HepG2 (cell line): ENCODE results near the gene UBE2C. TPM values are rescaled to one million over a fixed set of nuclear protein-coding genes. Genes with fewer than 3 reads are reported as not detected.

Experiments
- CBX1 ChIP-seq: IDR thresholded peaks from one replicate; pipeline ENCODE4 v1.6.1; 2016; ENCODE audit warnings: antibody characterized with exemption, low read depth
- E2F2 ChIP-seq: sonication (generic); formaldehyde crosslinking; IDR thresholded peaks from 2 replicates; pipeline ENCODE4 v1.4.0; 2020; ENCODE audit warnings: missing genetic modification reagents, borderline replicate concordance
- SRY ChIP-seq: sonication (generic); formaldehyde crosslinking; IDR thresholded peaks from 2 replicates; pipeline ENCODE4 v1.8.0; 2022; ENCODE audit warnings: mild to moderate bottlenecking, missing genetic modification reagents
- YY1 ChIP-seq: IDR thresholded peaks from 2 replicates; pipeline ENCODE4 v1.6.1; 2011; ENCODE audit warnings: low read length, low read depth, moderate library complexity, mild to moderate bottlenecking; ENCODE audit not compliant: insufficient read depth, insufficient replicate concordance
- ZBTB43 ChIP-seq: sonication (generic); formaldehyde crosslinking; conservative IDR thresholded peaks from 2 replicates; pipeline ENCODE4 v1.4.0; 2020; ENCODE audit warnings: missing genetic modification reagents
- ZEB1 ChIP-seq: IDR thresholded peaks from 2 replicates; pipeline ENCODE4 v1.6.1; 2012; ENCODE audit warnings: mild to moderate bottlenecking, low read depth, inconsistent platforms; ENCODE audit not compliant: insufficient replicate concordance
- ZKSCAN5 ChIP-seq: sonication (generic); formaldehyde crosslinking; IDR thresholded peaks from 2 replicates; pipeline ENCODE4 v1.5.1; 2020; ENCODE audit warnings: mild to moderate bottlenecking, missing genetic modification reagents
- polyA plus RNA-seq, 8 experiments: library from polyadenylated mRNA; depleted of rRNA in 3 of 8; stranded (reverse) in 7 of 8; unstranded in 1 of 8; fragments of >200 nt; fragmentation: Illumina TruSeq in 4 of 8; extraction: Trizol in 4 of 8; gene quantifications; 2 replicates each; pipeline versions ENCODE4 v1.2.1 to v1.2.3, GENCODE V29; 2011 to 2016; ENCODE audit warnings: low read depth in 4 of 8, missing spikeins in 1 of 8, mixed read lengths in 1 of 8; ENCODE audit not compliant: insufficient read depth in 1 of 8
- total RNA-seq, 5 experiments: library from RNA; depleted of rRNA; stranded (reverse); fragments of >200 nt; fragmentation: Illumina TruSeq; extraction: Trizol; gene quantifications; 2 replicates each; pipeline ENCODE4 v1.2.3, GENCODE V29; 2016; ENCODE audit warnings: low read depth in 1 of 5
- TF ChIP-seq, protein P1 (sequence below): sonication (generic); formaldehyde crosslinking; IDR thresholded peaks from 2 replicates; pipeline ENCODE4 v1.4.0; 2020; ENCODE audit warnings: missing genetic modification reagents
- TF ChIP-seq, protein P2 (sequence below): sonication (generic); formaldehyde crosslinking; IDR thresholded peaks from one replicate; pipeline ENCODE4 v1.5.1; 2020; ENCODE audit warnings: mild to moderate bottlenecking, missing genetic modification reagents; ENCODE audit errors: not compliant biosample characterization
- TF ChIP-seq, protein P3 (sequence below): sonication (generic); formaldehyde crosslinking; IDR thresholded peaks from 2 replicates; pipeline ENCODE4 v1.4.0; 2020; ENCODE audit warnings: missing genetic modification reagents

The UBE2C gene
- total and polyA plus RNA-seq, 2 of the 13 experiments (the other 11 are each of a cell fraction or from before 2014, with no cell fraction given) = 100 to 123 TPM

- TF ChIP-seq, protein P1, sequence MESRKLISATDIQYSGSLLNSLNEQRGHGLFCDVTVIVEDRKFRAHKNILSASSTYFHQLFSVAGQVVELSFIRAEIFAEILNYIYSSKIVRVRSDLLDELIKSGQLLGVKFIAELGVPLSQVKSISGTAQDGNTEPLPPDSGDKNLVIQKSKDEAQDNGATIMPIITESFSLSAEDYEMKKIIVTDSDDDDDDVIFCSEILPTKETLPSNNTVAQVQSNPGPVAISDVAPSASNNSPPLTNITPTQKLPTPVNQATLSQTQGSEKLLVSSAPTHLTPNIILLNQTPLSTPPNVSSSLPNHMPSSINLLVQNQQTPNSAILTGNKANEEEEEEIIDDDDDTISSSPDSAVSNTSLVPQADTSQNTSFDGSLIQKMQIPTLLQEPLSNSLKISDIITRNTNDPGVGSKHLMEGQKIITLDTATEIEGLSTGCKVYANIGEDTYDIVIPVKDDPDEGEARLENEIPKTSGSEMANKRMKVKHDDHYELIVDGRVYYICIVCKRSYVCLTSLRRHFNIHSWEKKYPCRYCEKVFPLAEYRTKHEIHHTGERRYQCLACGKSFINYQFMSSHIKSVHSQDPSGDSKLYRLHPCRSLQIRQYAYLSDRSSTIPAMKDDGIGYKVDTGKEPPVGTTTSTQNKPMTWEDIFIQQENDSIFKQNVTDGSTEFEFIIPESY (CRISPR knock-in tag) = no peak; the same call in 1 of the 2 replicates
- TF ChIP-seq, protein P2, sequence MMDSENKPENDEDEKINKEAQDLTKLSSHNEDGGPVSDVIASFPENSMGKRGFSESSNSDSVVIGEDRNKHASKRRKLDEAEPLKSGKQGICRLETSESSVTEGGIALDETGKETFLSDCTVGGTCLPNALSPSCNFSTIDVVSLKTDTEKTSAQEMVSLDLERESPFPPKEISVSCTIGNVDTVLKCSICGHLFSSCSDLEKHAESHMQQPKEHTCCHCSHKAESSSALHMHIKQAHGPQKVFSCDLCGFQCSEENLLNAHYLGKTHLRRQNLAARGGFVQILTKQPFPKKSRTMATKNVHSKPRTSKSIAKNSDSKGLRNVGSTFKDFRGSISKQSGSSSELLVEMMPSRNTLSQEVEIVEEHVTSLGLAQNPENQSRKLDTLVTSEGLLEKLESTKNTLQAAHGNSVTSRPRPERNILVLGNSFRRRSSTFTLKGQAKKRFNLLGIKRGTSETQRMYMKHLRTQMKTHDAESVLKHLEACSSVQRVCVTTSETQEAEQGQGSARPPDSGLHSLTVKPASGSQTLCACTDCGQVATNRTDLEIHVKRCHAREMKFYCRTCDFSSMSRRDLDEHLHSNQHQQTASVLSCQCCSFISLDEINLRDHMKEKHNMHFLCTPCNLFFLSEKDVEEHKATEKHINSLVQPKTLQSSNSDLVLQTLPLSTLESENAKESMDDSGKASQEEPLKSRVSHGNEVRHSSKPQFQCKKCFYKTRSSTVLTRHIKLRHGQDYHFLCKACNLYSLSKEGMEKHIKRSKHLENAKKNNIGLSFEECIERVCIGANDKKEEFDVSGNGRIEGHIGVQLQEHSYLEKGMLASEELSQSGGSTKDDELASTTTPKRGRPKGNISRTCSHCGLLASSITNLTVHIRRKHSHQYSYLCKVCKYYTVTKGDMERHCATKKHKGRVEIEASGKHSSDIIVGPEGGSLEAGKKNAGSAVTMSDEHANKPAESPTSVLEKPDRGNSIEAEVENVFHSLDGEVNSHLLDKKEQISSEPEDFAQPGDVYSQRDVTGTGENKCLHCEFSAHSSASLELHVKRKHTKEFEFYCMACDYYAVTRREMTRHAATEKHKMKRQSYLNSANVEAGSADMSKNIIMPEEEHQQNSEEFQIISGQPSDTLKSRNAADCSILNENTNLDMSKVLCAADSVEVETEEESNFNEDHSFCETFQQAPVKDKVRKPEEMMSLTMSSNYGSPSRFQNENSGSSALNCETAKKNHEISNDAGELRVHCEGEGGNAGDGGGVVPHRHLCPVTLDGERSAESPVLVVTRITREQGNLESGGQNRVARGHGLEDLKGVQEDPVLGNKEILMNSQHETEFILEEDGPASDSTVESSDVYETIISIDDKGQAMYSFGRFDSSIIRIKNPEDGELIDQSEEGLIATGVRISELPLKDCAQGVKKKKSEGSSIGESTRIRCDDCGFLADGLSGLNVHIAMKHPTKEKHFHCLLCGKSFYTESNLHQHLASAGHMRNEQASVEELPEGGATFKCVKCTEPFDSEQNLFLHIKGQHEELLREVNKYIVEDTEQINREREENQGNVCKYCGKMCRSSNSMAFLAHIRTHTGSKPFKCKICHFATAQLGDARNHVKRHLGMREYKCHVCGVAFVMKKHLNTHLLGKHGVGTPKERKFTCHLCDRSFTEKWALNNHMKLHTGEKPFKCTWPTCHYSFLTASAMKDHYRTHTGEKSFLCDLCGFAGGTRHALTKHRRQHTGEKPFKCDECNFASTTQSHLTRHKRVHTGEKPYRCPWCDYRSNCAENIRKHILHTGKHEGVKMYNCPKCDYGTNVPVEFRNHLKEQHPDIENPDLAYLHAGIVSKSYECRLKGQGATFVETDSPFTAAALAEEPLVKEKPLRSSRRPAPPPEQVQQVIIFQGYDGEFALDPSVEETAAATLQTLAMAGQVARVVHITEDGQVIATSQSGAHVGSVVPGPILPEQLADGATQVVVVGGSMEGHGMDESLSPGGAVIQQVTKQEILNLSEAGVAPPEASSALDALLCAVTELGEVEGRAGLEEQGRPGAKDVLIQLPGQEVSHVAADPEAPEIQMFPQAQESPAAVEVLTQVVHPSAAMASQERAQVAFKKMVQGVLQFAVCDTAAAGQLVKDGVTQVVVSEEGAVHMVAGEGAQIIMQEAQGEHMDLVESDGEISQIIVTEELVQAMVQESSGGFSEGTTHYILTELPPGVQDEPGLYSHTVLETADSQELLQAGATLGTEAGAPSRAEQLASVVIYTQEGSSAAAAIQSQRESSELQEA (CRISPR knock-in tag) = peak; percentile 95
- TF ChIP-seq YY1 (peak; percentile 64), ZBTB43 (CRISPR knock-in tag) (no peak), ZKSCAN5 (CRISPR knock-in tag) (no peak), CBX1 (peak; percentile 23), SRY (peak; percentile 63; the same call in 1 of the 2 replicates), ZEB1 (peak; percentile 81), E2F2 (peak; percentile 80; the same call in 1 of the 2 replicates)
- TF ChIP-seq, protein P3, sequence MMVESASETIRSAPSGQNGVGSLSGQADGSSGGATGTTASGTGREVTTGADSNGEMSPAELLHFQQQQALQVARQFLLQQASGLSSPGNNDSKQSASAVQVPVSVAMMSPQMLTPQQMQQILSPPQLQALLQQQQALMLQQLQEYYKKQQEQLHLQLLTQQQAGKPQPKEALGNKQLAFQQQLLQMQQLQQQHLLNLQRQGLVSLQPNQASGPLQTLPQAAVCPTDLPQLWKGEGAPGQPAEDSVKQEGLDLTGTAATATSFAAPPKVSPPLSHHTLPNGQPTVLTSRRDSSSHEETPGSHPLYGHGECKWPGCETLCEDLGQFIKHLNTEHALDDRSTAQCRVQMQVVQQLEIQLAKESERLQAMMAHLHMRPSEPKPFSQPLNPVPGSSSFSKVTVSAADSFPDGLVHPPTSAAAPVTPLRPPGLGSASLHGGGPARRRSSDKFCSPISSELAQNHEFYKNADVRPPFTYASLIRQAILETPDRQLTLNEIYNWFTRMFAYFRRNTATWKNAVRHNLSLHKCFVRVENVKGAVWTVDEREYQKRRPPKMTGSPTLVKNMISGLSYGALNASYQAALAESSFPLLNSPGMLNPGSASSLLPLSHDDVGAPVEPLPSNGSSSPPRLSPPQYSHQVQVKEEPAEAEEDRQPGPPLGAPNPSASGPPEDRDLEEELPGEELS (CRISPR knock-in tag) = peak; percentile 32; the same call in 1 of the 2 replicates
These were observed 44.9 kb downstream of the UBE2C start, which contains the start of the genes ACOT8 and ZSWIM3 (continued) for GRCh38 chr20:45857114-45857881.
